HG03060 (cell line): ENCODE data around the gene NRIP2.
"Not testable (repeated sequence)": the region's sequence is repeated elsewhere in the genome, so short reads cannot be mapped to it uniquely, and the experiment has no call there.

ENCODE experiments used
- ATAC-seq: cut with Tn5 transposase; IDR thresholded peaks from one replicate; pipeline ENCODE4 v1.9.1; 2021; ENCODE audit warnings: low read depth, moderate number of reproducible peaks; ENCODE audit not compliant: unreplicated experiment

The NRIP2 gene

GRCh38 chr12:2834581-2835491 lies at the start of gene NRIP2:
NRIP2 (minus strand) TSS chr12:2835035; CDS start chr12:2834983, 52 bp downstream.
- no peak for ATAC-seq

- ATAC-seq, result no peak
Observed at GRCh38 chr12:2879853-2880252, 45.0 kb upstream of the NRIP2 start.

- no peak for ATAC-seq
Observed at GRCh38 chr12:2877953-2878732, 43.3 kb upstream of the NRIP2 start.

- ATAC-seq, result no peak
Observed at GRCh38 chr12:2877047-2877952, 42.5 kb upstream of the NRIP2 start, which contains the start of the genes FOXM1 and RHNO1. FOXM1 (minus strand) TSS chr12:2877174; CDS start chr12:2874478, 2,696 bp downstream. RHNO1 (plus strand) TSS chr12:2877223; CDS start chr12:2885367, 8,144 bp downstream.

- no peak for ATAC-seq
Observed at GRCh38 chr12:2876431-2877046, 41.7 kb upstream of the NRIP2 start.

GRCh38 chr12:2868986-2869632 lies 34.3 kb upstream of the NRIP2 start:
- not testable (repeated sequence) for ATAC-seq

- no peak for ATAC-seq
Observed at GRCh38 chr12:2864198-2864597, 29.4 kb upstream of the NRIP2 start.

GRCh38 chr12:2863402-2863801 lies 28.6 kb upstream of the NRIP2 start:
- not testable (repeated sequence) for ATAC-seq

- ATAC-seq, result no peak
Observed at GRCh38 chr12:2862876-2863275, 28.0 kb upstream of the NRIP2 start.

- no peak for ATAC-seq
Observed at GRCh38 chr12:2860170-2860569, 25.3 kb upstream of the NRIP2 start.

GRCh38 chr12:2858944-2859421 lies 24.1 kb upstream of the NRIP2 start:
- ATAC-seq, result no peak

- ATAC-seq, result no peak
Observed at GRCh38 chr12:2858334-2858733, 23.5 kb upstream of the NRIP2 start.

- ATAC-seq, result no peak
Observed at GRCh38 chr12:2857576-2857975, 22.7 kb upstream of the NRIP2 start.

- no peak for ATAC-seq
Observed at GRCh38 chr12:2857021-2857431, 22.2 kb upstream of the NRIP2 start, which contains the start of gene TEX52. TEX52 (minus strand) TSS chr12:2857039; CDS start chr12:2857026, 13 bp downstream.

GRCh38 chr12:2856051-2856450 lies 21.2 kb upstream of the NRIP2 start:
- no peak for ATAC-seq

- no peak for ATAC-seq
Observed at GRCh38 chr12:2855546-2855945, 20.7 kb upstream of the NRIP2 start.

GRCh38 chr12:2854669-2855453 lies 20.0 kb upstream of the NRIP2 start:
- no peak for ATAC-seq

- no peak for ATAC-seq
Observed at GRCh38 chr12:2853626-2854025, 18.8 kb upstream of the NRIP2 start.
